NT2/D1 (cell line): ENCODE results near the gene LMBRD2.

Source experiments
- DNase-seq: peaks from one replicate; pipeline ENCODE4 v3.0.0-alpha.2; 2011; ENCODE audit warnings: low read depth, low spot score
- H3K27me3 ChIP-seq: 2 replicates; pipeline ENCODE4 v1.6.0; 2011; ENCODE audit warnings: mild to moderate bottlenecking; ENCODE audit not compliant: insufficient read length, insufficient read depth
- H3K36me3 ChIP-seq: 2 replicates; pipeline ENCODE4 v1.6.1; 2011; ENCODE audit warnings: mild to moderate bottlenecking, low read length, mixed read lengths; ENCODE audit not compliant: insufficient read depth, insufficient read length
- H3K4me1 ChIP-seq: 2 replicates; pipeline ENCODE4 v1.5.1; 2011; ENCODE audit not compliant: insufficient read depth, insufficient read length
- H3K4me3 ChIP-seq: 2 replicates; pipeline ENCODE4 v1.5.1; 2011; ENCODE audit warnings: low read depth; ENCODE audit not compliant: insufficient read length
- H3K9ac ChIP-seq: 2 replicates; pipeline ENCODE4 v1.6.0; 2011; ENCODE audit warnings: low read depth; ENCODE audit not compliant: insufficient read length
- H3K9me3 ChIP-seq: 2 replicates; pipeline ENCODE4 v1.5.1; 2011; ENCODE audit warnings: mild to moderate bottlenecking, low read length; ENCODE audit not compliant: insufficient read depth
- SUZ12 ChIP-seq: IDR thresholded peaks from 2 replicates; pipeline ENCODE4 v1.6.1; 2011; ENCODE audit not compliant: insufficient read length, insufficient read depth; ENCODE audit errors: extremely low read depth
- YY1 ChIP-seq: IDR thresholded peaks from 2 replicates; pipeline ENCODE4 v1.6.1; 2011; ENCODE audit not compliant: insufficient read length, insufficient read depth
- ZNF274 ChIP-seq: IDR thresholded peaks from 2 replicates; pipeline ENCODE4 v1.6.1; 2011; ENCODE audit warnings: mild to moderate bottlenecking, low read depth, low read length

Gene LMBRD2

GRCh38 chr5:36105819-36106218 is 45.9 kb downstream of the LMBRD2 start:
- peaks cover 11% of the 10 kb centered on the region for H3K36me3 ChIP-seq
- H3K4me3 ChIP-seq: no peak overlapping the region
- no peaks in the 10 kb centered on the region for H3K9me3 ChIP-seq
- no peak overlapping the region for H3K9ac ChIP-seq
- no peak for DNase-seq
- no peaks in the 10 kb centered on the region for H3K4me1 ChIP-seq
- H3K27me3 ChIP-seq: no peaks in the 10 kb centered on the region
- no peak for TF ChIP-seq ZNF274
- TF ChIP-seq YY1: no peak
- no peak for TF ChIP-seq SUZ12

GRCh38 chr5:36099748-36100147 is 51.9 kb downstream of the LMBRD2 start:
- no peaks in the 10 kb centered on the region for H3K36me3 ChIP-seq
- TF ChIP-seq ZNF274: no peak
- H3K9ac ChIP-seq: no peak overlapping the region

GRCh38 chr5:36096486-36096885 is 55.2 kb downstream of the LMBRD2 start:
- DNase-seq: no peak
- Histone ChIP-seq H3K36me3 (no peaks in the 10 kb centered on the region), H3K9me3 (no peaks in the 10 kb centered on the region), H3K4me3 (no peak overlapping the region), H3K9ac (no peak overlapping the region), H3K4me1 (no peaks in the 10 kb centered on the region), H3K27me3 (no peaks in the 10 kb centered on the region)
- TF ChIP-seq ZNF274: no peak
- TF ChIP-seq SUZ12: no peak
- TF ChIP-seq YY1: no peak

More at GRCh38 chr5:36099748-36100147, 51.9 kb downstream of the LMBRD2 start:
- no peaks in the 10 kb centered on the region for H3K4me1 ChIP-seq
- H3K4me3 ChIP-seq: no peak overlapping the region
- H3K27me3 ChIP-seq: no peaks in the 10 kb centered on the region
- DNase-seq: no peak
- no peaks in the 10 kb centered on the region for H3K9me3 ChIP-seq

GRCh38 chr5:36089989-36090388 is 61.7 kb downstream of the LMBRD2 start:
- no peak overlapping the region for H3K9ac ChIP-seq
- DNase-seq: peak; percentile 47

GRCh38 chr5:36079200-36079781 is 72.4 kb downstream of the LMBRD2 start:
- H3K27me3 ChIP-seq: no peaks in the 10 kb centered on the region
- TF ChIP-seq ZNF274 (no peak), YY1 (no peak), SUZ12 (no peak)
- DNase-seq: no peak
- H3K4me3 ChIP-seq: no peak overlapping the region
- H3K36me3 ChIP-seq: no peaks in the 10 kb centered on the region
- no peaks in the 10 kb centered on the region for H3K9me3 ChIP-seq
- no peaks in the 10 kb centered on the region for H3K4me1 ChIP-seq
- no peak overlapping the region for H3K9ac ChIP-seq

More at GRCh38 chr5:36089989-36090388, 61.7 kb downstream of the LMBRD2 start:
- H3K36me3 ChIP-seq: no peaks in the 10 kb centered on the region
- no peaks in the 10 kb centered on the region for H3K4me1 ChIP-seq
- peaks cover 5% of the 10 kb centered on the region; the same call in 1 of the 2 replicates for H3K9me3 ChIP-seq
- no peaks in the 10 kb centered on the region for H3K27me3 ChIP-seq
- H3K4me3 ChIP-seq: no peak overlapping the region
- TF ChIP-seq ZNF274 (no peak), YY1 (no peak), SUZ12 (no peak)

GRCh38 chr5:36078430-36078829 is 73.3 kb downstream of the LMBRD2 start:
- no peak for DNase-seq
- H3K9ac ChIP-seq: no peak overlapping the region
- no peaks in the 10 kb centered on the region for H3K9me3 ChIP-seq
- no peak overlapping the region for H3K4me3 ChIP-seq
- no peaks in the 10 kb centered on the region for H3K27me3 ChIP-seq
- H3K4me1 ChIP-seq: no peaks in the 10 kb centered on the region
- H3K36me3 ChIP-seq: no peaks in the 10 kb centered on the region
- TF ChIP-seq ZNF274 (no peak), SUZ12 (no peak), YY1 (no peak)

- TF ChIP-seq ZNF274 (no peak), SUZ12 (no peak), YY1 (no peak)
- H3K4me3 ChIP-seq: no peak overlapping the region
- H3K4me1 ChIP-seq: no peaks in the 10 kb centered on the region
- no peak overlapping the region for H3K9ac ChIP-seq
- no peak for DNase-seq
- H3K27me3 ChIP-seq: no peaks in the 10 kb centered on the region
- no peaks in the 10 kb centered on the region for H3K9me3 ChIP-seq
- H3K36me3 ChIP-seq: no peaks in the 10 kb centered on the region
Observed at GRCh38 chr5:36073595-36074216, 78.0 kb downstream of the LMBRD2 start.
